ENCODE data around the gene AKAP8. TPM values are rescaled to one million over a fixed set of nuclear protein-coding genes. Genes with fewer than 3 reads are reported as not detected.

AKAP8 gene
- total RNA-seq, 2 experiments from 2014 or later = 22.2 to 52.3 TPM

GRCh38 chr19:15424692-15425272 is 45.2 kb upstream of the AKAP8 start:
- Histone ChIP-seq H3K4me3 (ENCODE audit: low read depth, low read length, poor library complexity, severe bottlenecking) (no peak overlapping the region), H4K20me1 (ENCODE audit: insufficient read depth, low read length) (no peaks in the 10 kb centered on the region; the same call in 1 of the 2 replicates), H3K79me2 (ENCODE audit: insufficient read depth, low read depth, low read length) (0 out of 2 replicates have a peak, but pooled peaks cover under 1% of the 10 kb centered on the region), H2AFZ (ENCODE audit: low read length) (no peak overlapping the region), H3K4me1 (ENCODE audit: insufficient read depth, low read length, poor library complexity, severe bottlenecking) (peaks cover 2% of the 10 kb centered on the region), H3K4me2 (ENCODE audit: low read length) (no peak overlapping the region), H3K36me3 (ENCODE audit: insufficient read depth, low read length) (peaks cover 73% of the 10 kb centered on the region), H3K27ac (ENCODE audit: low read depth, low read length, poor library complexity, severe bottlenecking) (no peak overlapping the region), H3K9me2 (ENCODE audit: insufficient read depth, low read length) (no peaks in the 10 kb centered on the region), H3K9me3 (ENCODE audit: low read length) (no peaks in the 10 kb centered on the region)
- ChIA-PET POLR2A (no interaction called here), CTCF (ENCODE audit: unreplicated experiment) (no interaction called here)
- no peak for DNase-seq (ENCODE audit: low spot score)
- intact Hi-C loops (cut with micrococcal nuclease; ENCODE audit: unreplicated experiment) = no loop called here
- TF ChIP-seq CTCF (conservative IDR thresholded peaks at IDR 0.05; ENCODE audit: low read length) (no peak), EZH2phosphoT487 (IDR thresholded peaks at IDR 0.05; ENCODE audit: borderline replicate concordance, low read depth, low read length) (no peak)
- no TSS peak for BruUV-seq (replicated peaks)

GRCh38 chr19:15424121-15424520 is 44.5 kb upstream of the AKAP8 start:
- Histone ChIP-seq H3K36me3 (ENCODE audit: insufficient read depth, low read length) (peaks cover 66% of the 10 kb centered on the region), H3K9me3 (ENCODE audit: low read length) (no peaks in the 10 kb centered on the region), H3K4me2 (ENCODE audit: low read length) (no peak overlapping the region), H2AFZ (ENCODE audit: low read length) (no peak overlapping the region), H3K9me2 (ENCODE audit: insufficient read depth, low read length) (no peaks in the 10 kb centered on the region), H3K27ac (ENCODE audit: low read depth, low read length, poor library complexity, severe bottlenecking) (no peak overlapping the region), H4K20me1 (ENCODE audit: insufficient read depth, low read length) (no peaks in the 10 kb centered on the region; the same call in 1 of the 2 replicates), H3K4me1 (ENCODE audit: insufficient read depth, low read length, poor library complexity, severe bottlenecking) (peaks cover 8% of the 10 kb centered on the region), H3K4me3 (ENCODE audit: low read depth, low read length, poor library complexity, severe bottlenecking) (no peak overlapping the region), H3K79me2 (ENCODE audit: insufficient read depth, low read depth, low read length) (no peaks in the 10 kb centered on the region)
- intact Hi-C loops (cut with micrococcal nuclease; ENCODE audit: unreplicated experiment) = no loop called here
- no TSS peak for BruUV-seq (replicated peaks)
- DNase-seq (ENCODE audit: low spot score) = no peak
- no peak for TF ChIP-seq CTCF (conservative IDR thresholded peaks at IDR 0.05; ENCODE audit: low read length)
- TF ChIP-seq EZH2phosphoT487 (IDR thresholded peaks at IDR 0.05; ENCODE audit: borderline replicate concordance, low read depth, low read length) = no peak
- POLR2A ChIA-PET = no interaction called here
- CTCF ChIA-PET (ENCODE audit: unreplicated experiment) = no interaction called here

GRCh38 chr19:15423130-15423529 is 43.5 kb upstream of the AKAP8 start:
- intact Hi-C loops (cut with micrococcal nuclease; ENCODE audit: unreplicated experiment) = no loop called here
- peaks cover 57% of the 10 kb centered on the region for H3K36me3 ChIP-seq (ENCODE audit: insufficient read depth, low read length)
- POLR2A ChIA-PET = no interaction called here
- no peak overlapping the region for H3K4me2 ChIP-seq (ENCODE audit: low read length)
- H2AFZ ChIP-seq (ENCODE audit: low read length) = no peak overlapping the region
- no peak overlapping the region for H3K27ac ChIP-seq (ENCODE audit: low read depth, low read length, poor library complexity, severe bottlenecking)
- H3K4me1 ChIP-seq (ENCODE audit: insufficient read depth, low read length, poor library complexity, severe bottlenecking) = peaks cover 8% of the 10 kb centered on the region
- no peaks in the 10 kb centered on the region for H3K9me2 ChIP-seq (ENCODE audit: insufficient read depth, low read length)
- no peak overlapping the region for H3K4me3 ChIP-seq (ENCODE audit: low read depth, low read length, poor library complexity, severe bottlenecking)
- no peaks in the 10 kb centered on the region for H3K9me3 ChIP-seq (ENCODE audit: low read length)
- H3K79me2 ChIP-seq (ENCODE audit: insufficient read depth, low read depth, low read length) = peaks cover 5% of the 10 kb centered on the region
- CTCF ChIA-PET (ENCODE audit: unreplicated experiment) = no interaction called here
- no TSS peak for BruUV-seq (replicated peaks)
- no peaks in the 10 kb centered on the region; the same call in none of the 2 replicates for H4K20me1 ChIP-seq (ENCODE audit: insufficient read depth, low read length)
- no peak for DNase-seq (ENCODE audit: low spot score)
- no peak for TF ChIP-seq CTCF (conservative IDR thresholded peaks at IDR 0.05; ENCODE audit: low read length)
- no peak for TF ChIP-seq EZH2phosphoT487 (IDR thresholded peaks at IDR 0.05; ENCODE audit: borderline replicate concordance, low read depth, low read length)

Data from OCI-LY7 (cell line).